Measurements from ENCODE around the gene PDCD10. TPM values are rescaled to one million over a fixed set of nuclear protein-coding genes. Genes with fewer than 3 reads are reported as not detected.

PDCD10 gene
- total RNA-seq, 2 experiments from 2014 or later = 75.4 to 81.1 TPM

GRCh38 chr3:167749209-167749608, 14.5 kb upstream of the PDCD10 start:
- H3K27ac Mint-ChIP-seq = no peak overlapping the region
- no peaks in the 10 kb centered on the region for H3K9me3 Mint-ChIP-seq
- intact Hi-C loops (cut with micrococcal nuclease) = no loop called here
- no peaks in the 10 kb centered on the region for H3K27me3 Mint-ChIP-seq
- H3K4me1 Mint-ChIP-seq (ENCODE audit: low read depth) = peaks cover 8% of the 10 kb centered on the region
- no peak for DNase-seq
- CTCF ChIA-PET = no interaction called here
- no peaks in the 10 kb centered on the region for H3K36me3 Mint-ChIP-seq
- POLR2A ChIA-PET = no interaction called here
- no peak overlapping the region for H3K4me3 Mint-ChIP-seq

DNA sequence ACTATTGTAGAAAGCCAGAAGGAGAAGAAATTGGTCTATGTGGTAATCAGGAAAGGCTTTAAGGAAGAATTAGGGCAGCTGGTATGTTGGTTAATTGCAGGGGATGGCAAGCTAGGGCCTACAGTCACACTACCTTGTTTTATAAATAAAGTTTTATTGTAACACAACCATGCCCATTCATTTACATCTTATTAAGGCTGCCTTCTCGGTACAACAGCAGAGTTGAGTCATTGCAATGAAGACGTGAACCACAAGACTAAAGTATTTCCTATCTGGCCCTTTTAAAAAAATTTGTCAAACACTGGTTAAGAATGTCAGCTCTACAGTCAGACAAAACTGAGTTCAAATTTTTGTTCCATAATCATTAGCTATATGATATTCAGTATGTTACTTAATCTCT, 9.1 kb upstream of the PDCD10 start:
- ChIA-PET POLR2A (no interaction called here), CTCF (interaction anchor here (0.7 kb wide), 1 partner anchor 59 kb away, joined by 3 read pairs; no protein-coding TSS in a partner anchor)
- no peak for DNase-seq
- no peaks in the 10 kb centered on the region for H3K9me3 Mint-ChIP-seq
- H3K27me3 Mint-ChIP-seq = no peaks in the 10 kb centered on the region
- no peak overlapping the region for H3K27ac Mint-ChIP-seq
- peaks cover 3% of the 10 kb centered on the region for H3K4me1 Mint-ChIP-seq (ENCODE audit: low read depth)
- no peak overlapping the region for H3K4me3 Mint-ChIP-seq
- intact Hi-C loops (cut with micrococcal nuclease) = loop anchor here (1.0 kb wide), 1 partner anchor 8 kb away; the partner anchor contains the start of gene SERPINI1
- no peaks in the 10 kb centered on the region for H3K36me3 Mint-ChIP-seq

GRCh38 chr3:167742338-167742737, 7.6 kb upstream of the PDCD10 start:
- ChIA-PET POLR2A (no interaction called here), CTCF (interaction anchor here (1.2 to 1.6 kb wide), 2 partner anchors 11 to 362 kb away, joined by 3 read pairs; partner anchors contain the start of gene ZBBX)
- DNase-seq = no peak
- intact Hi-C loops (cut with micrococcal nuclease) = no loop called here
- H3K36me3 Mint-ChIP-seq = no peaks in the 10 kb centered on the region
- no peak overlapping the region for H3K27ac Mint-ChIP-seq
- H3K9me3 Mint-ChIP-seq = no peaks in the 10 kb centered on the region
- H3K4me1 Mint-ChIP-seq (ENCODE audit: low read depth) = peaks cover 8% of the 10 kb centered on the region
- H3K27me3 Mint-ChIP-seq = no peaks in the 10 kb centered on the region
- H3K4me3 Mint-ChIP-seq = no peak overlapping the region

GRCh38 chr3:167740961-167741587, 6.4 kb upstream of the PDCD10 start:
- no peak overlapping the region for H3K27ac Mint-ChIP-seq
- CTCF ChIA-PET = interaction anchor here (0.9 to 1.3 kb wide), 4 partner anchors 10 to 361 kb away, joined by 3 to 6 read pairs (median 3); partner anchors contain the start of gene ZBBX
- intact Hi-C loops (cut with micrococcal nuclease) = no loop called here

GRCh38 chr3:167739190-167739810, 4.6 kb upstream of the PDCD10 start:
- no peak overlapping the region for H3K4me3 Mint-ChIP-seq
- ChIA-PET POLR2A (no interaction called here), CTCF (no interaction called here)
- H3K27me3 Mint-ChIP-seq = no peaks in the 10 kb centered on the region
- H3K36me3 Mint-ChIP-seq = no peaks in the 10 kb centered on the region
- intact Hi-C loops (cut with micrococcal nuclease) = loop anchor here (5.0 to 10.0 kb wide), 2 partner anchors 143 to 286 kb away; no protein-coding TSS in a partner anchor
- no peak overlapping the region for H3K27ac Mint-ChIP-seq
- no peaks in the 10 kb centered on the region for H3K9me3 Mint-ChIP-seq
- H3K4me1 Mint-ChIP-seq (ENCODE audit: low read depth) = peaks cover 15% of the 10 kb centered on the region
- no peak for DNase-seq

More at GRCh38 chr3:167740961-167741587, 6.4 kb upstream of the PDCD10 start:
- no peaks in the 10 kb centered on the region for H3K36me3 Mint-ChIP-seq
- H3K4me1 Mint-ChIP-seq (ENCODE audit: low read depth) = peaks cover 15% of the 10 kb centered on the region
- DNase-seq = peak; percentile 29
- H3K27me3 Mint-ChIP-seq = no peaks in the 10 kb centered on the region
- no peaks in the 10 kb centered on the region for H3K9me3 Mint-ChIP-seq
- H3K4me3 Mint-ChIP-seq = no peak overlapping the region
- POLR2A ChIA-PET = interaction anchor here (0.8 kb wide), 1 partner anchor 38 kb away, joined by 4 read pairs; no protein-coding TSS in a partner anchor

DNA sequence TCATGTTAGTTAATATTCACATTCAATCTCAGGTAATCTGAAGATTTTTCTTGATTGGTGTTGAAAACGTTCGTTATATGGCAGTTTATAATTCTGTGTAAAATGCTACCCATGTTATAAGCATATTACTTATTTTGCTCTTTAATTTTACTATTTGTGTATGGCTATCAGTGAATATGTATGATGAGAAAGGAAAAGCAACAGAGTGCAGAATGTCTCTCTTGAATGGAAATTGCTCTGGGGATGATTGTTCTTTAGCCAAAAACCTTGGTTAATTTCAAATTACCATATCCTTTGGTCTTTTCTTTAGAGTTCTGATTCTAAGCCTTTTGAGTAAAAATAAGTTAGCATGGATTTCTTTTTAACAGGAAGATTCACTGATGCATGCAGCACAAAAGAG, 3.3 kb upstream of the PDCD10 start:
- no peak overlapping the region for H3K27ac Mint-ChIP-seq
- no peaks in the 10 kb centered on the region for H3K9me3 Mint-ChIP-seq
- CTCF ChIA-PET = no interaction called here
- POLR2A ChIA-PET = no interaction called here
- no peaks in the 10 kb centered on the region for H3K27me3 Mint-ChIP-seq
- H3K4me1 Mint-ChIP-seq (ENCODE audit: low read depth) = peaks cover 19% of the 10 kb centered on the region
- no peak for DNase-seq
- H3K36me3 Mint-ChIP-seq = no peaks in the 10 kb centered on the region
- H3K4me3 Mint-ChIP-seq = no peak overlapping the region
- intact Hi-C loops (cut with micrococcal nuclease) = loop anchor here (5.0 to 10.0 kb wide), 2 partner anchors 144 to 287 kb away; no protein-coding TSS in a partner anchor

DNA sequence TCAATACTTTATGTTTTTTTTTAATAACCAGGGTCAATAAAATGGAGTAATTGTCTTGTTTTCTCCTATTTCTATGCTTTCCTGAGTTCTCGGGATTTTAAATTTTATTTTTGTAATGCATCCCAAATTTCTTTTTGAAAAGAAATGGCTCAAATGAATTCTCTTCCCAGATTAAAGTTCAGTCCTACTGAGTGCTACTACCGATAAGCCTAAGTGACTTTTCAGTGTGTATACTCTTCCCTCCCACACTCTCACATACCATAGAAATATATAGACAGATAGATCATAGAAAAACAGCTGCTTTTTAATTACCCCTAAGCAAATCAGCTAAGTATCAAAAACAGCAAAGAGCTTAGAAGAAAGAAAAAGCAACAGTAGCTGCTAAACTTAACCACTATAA, 2.3 kb upstream of the PDCD10 start:
- ChIA-PET POLR2A (no interaction called here), CTCF (no interaction called here)
- Mint-ChIP-seq H3K4me1 (ENCODE audit: low read depth) (peaks cover 29% of the 10 kb centered on the region), H3K27me3 (no peaks in the 10 kb centered on the region), H3K4me3 (no peak overlapping the region), H3K27ac (no peak overlapping the region), H3K36me3 (peaks cover 6% of the 10 kb centered on the region), H3K9me3 (no peaks in the 10 kb centered on the region)
- DNase-seq = no peak
- intact Hi-C loops (cut with micrococcal nuclease) = loop anchor here (5.0 to 10.0 kb wide), 2 partner anchors 145 to 288 kb away; no protein-coding TSS in a partner anchor

- POLR2A ChIA-PET = interaction anchor here (1.6 kb wide), 1 partner anchor 45 kb away, joined by 5 read pairs; no protein-coding TSS in a partner anchor
- no peak overlapping the region for H3K4me3 Mint-ChIP-seq
- CTCF ChIA-PET = interaction anchor here (0.9 to 1.6 kb wide), 4 partner anchors 52 to 413 kb away, joined by 5 to 7 read pairs (median 6); partner anchors contain the start of gene ZBBX
Measured at GRCh38 chr3:167736264-167736787, 1.6 kb upstream of the PDCD10 start.

GRCh38 chr3:167735233-167736138, 794 bp upstream of the PDCD10 start, which contains the start of gene SERPINI1:
SERPINI1 (plus strand) TSS chr3:167735721; CDS start chr3:167789129, 53,408 bp downstream.
- CTCF ChIA-PET = interaction anchor here (0.7 to 1.6 kb wide), 7 partner anchors 10 to 412 kb away, joined by 3 to 7 read pairs (median 5); partner anchors contain the start of gene ZBBX
- Mint-ChIP-seq H3K9me3 (no peaks in the 10 kb centered on the region), H3K27me3 (no peaks in the 10 kb centered on the region), H3K27ac (no peak within 1 kb of the TSS), H3K4me1 (ENCODE audit: low read depth) (peaks cover 36% of the 10 kb centered on the region), H3K36me3 (peaks cover 6% of the 10 kb centered on the region), H3K4me3 (no peak within 1 kb of the TSS)
- intact Hi-C loops (cut with micrococcal nuclease) = loop anchor here (1.0 to 10.0 kb wide), 5 partner anchors 9 to 355 kb away; partner anchors contain the start of gene ZBBX
- DNase-seq = peak; percentile 85
- POLR2A ChIA-PET = interaction anchor here (1.6 kb wide), 1 partner anchor 44 kb away, joined by 5 read pairs; no protein-coding TSS in a partner anchor

More at GRCh38 chr3:167736264-167736787, 1.6 kb upstream of the PDCD10 start:
- peaks cover 36% of the 10 kb centered on the region for H3K4me1 Mint-ChIP-seq (ENCODE audit: low read depth)
- intact Hi-C loops (cut with micrococcal nuclease) = loop anchor here (5.0 to 10.0 kb wide), 2 partner anchors 146 to 288 kb away; no protein-coding TSS in a partner anchor
- no peak for DNase-seq
- H3K27ac Mint-ChIP-seq = no peak overlapping the region
- H3K9me3 Mint-ChIP-seq = no peaks in the 10 kb centered on the region
- no peaks in the 10 kb centered on the region for H3K27me3 Mint-ChIP-seq
- peaks cover 6% of the 10 kb centered on the region for H3K36me3 Mint-ChIP-seq

GRCh38 chr3:167733961-167734497, 663 bp downstream of the PDCD10 start:
- CTCF ChIA-PET = no interaction called here
- intact Hi-C loops (cut with micrococcal nuclease) = loop anchor here (2.0 to 10.0 kb wide), 2 partner anchors 291 to 353 kb away; partner anchors contain the start of gene ZBBX
- DNase-seq = peak; percentile 30
- H3K4me3 Mint-ChIP-seq = no peak overlapping the region
- H3K27ac Mint-ChIP-seq = no peak overlapping the region
- H3K27me3 Mint-ChIP-seq = no peaks in the 10 kb centered on the region
- peaks cover 6% of the 10 kb centered on the region for H3K36me3 Mint-ChIP-seq
- H3K4me1 Mint-ChIP-seq (ENCODE audit: low read depth) = peaks cover 44% of the 10 kb centered on the region
- no peaks in the 10 kb centered on the region for H3K9me3 Mint-ChIP-seq
- POLR2A ChIA-PET = no interaction called here
